Vagina (tissue), 2 donors: ENCODE results near the gene PARD3.

Experiments
- CTCF ChIP-seq, 3 experiments: fragments of 450-650 bp in 2 of 3; fragments of 200-600 bp in 1 of 3; sonication (generic) in 1 of 3; IDR thresholded peaks; one replicate each; pipeline ENCODE4 v1.5.1; 2017 to 2019; ENCODE audit warnings: antibody characterized with exemption in 3 of 3, mild to moderate bottlenecking in 2 of 3, moderate library complexity in 2 of 3
- POLR2A ChIP-seq, 2 donors: fragments of 450-650 bp; IDR thresholded peaks; one replicate each; pipeline ENCODE4 v1.6.1; 2017; ENCODE audit warnings: antibody characterized with exemption in 2 of 2, mild to moderate bottlenecking in 2 of 2, moderate library complexity in 2 of 2

- TF ChIP-seq POLR2A (IDR thresholded peaks at IDR 0.05) (no peak), CTCF (IDR thresholded peaks at IDR 0.05) (no peak)
Measured at GRCh38 chr10:34494012-34494411, 321.1 kb downstream of the PARD3 start.
